AG09309 (cell line): ENCODE results near the gene MAN1A1.

ENCODE experiments used
- DNase-seq: peaks from one replicate; pipeline ENCODE4 v3.0.0-alpha.2; 2010; ENCODE audit warnings: low read depth
- H3K4me3 ChIP-seq: 2 replicates; pipeline ENCODE4 v1.5.1; 2011; ENCODE audit warnings: mild to moderate bottlenecking, low read depth, low read length, moderate library complexity; ENCODE audit not compliant: control insufficient read depth
- TF ChIP-seq, protein P1 (sequence below): IDR thresholded peaks from 2 replicates; pipeline ENCODE4 v1.5.1; 2011; ENCODE audit warnings: mild to moderate bottlenecking, low read depth, low read length, inconsistent platforms; ENCODE audit not compliant: insufficient read depth, control insufficient read depth; ENCODE audit errors: missing control alignments

The MAN1A1 gene

GRCh38 chr6:119247504-119247903, 102.1 kb downstream of the MAN1A1 start:
- TF ChIP-seq, protein P1, sequence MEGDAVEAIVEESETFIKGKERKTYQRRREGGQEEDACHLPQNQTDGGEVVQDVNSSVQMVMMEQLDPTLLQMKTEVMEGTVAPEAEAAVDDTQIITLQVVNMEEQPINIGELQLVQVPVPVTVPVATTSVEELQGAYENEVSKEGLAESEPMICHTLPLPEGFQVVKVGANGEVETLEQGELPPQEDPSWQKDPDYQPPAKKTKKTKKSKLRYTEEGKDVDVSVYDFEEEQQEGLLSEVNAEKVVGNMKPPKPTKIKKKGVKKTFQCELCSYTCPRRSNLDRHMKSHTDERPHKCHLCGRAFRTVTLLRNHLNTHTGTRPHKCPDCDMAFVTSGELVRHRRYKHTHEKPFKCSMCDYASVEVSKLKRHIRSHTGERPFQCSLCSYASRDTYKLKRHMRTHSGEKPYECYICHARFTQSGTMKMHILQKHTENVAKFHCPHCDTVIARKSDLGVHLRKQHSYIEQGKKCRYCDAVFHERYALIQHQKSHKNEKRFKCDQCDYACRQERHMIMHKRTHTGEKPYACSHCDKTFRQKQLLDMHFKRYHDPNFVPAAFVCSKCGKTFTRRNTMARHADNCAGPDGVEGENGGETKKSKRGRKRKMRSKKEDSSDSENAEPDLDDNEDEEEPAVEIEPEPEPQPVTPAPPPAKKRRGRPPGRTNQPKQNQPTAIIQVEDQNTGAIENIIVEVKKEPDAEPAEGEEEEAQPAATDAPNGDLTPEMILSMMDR, result no peak
- DNase-seq, result no peak
- H3K4me3 ChIP-seq, result no peak overlapping the region

GRCh38 chr6:119243657-119244056, 105.9 kb downstream of the MAN1A1 start:
- TF ChIP-seq, protein P1, result no peak

GRCh38 chr6:119243037-119243436, 106.5 kb downstream of the MAN1A1 start:
- TF ChIP-seq, protein P1, result no peak
- no peak for DNase-seq
- H3K4me3 ChIP-seq, result no peak overlapping the region

More at GRCh38 chr6:119243657-119244056, 105.9 kb downstream of the MAN1A1 start:
- DNase-seq, result no peak
- no peak overlapping the region for H3K4me3 ChIP-seq

- TF ChIP-seq, protein P1, result no peak
- no peak overlapping the region for H3K4me3 ChIP-seq
- no peak for DNase-seq
These were observed 107.8 kb downstream of the MAN1A1 start for GRCh38 chr6:119241540-119242309.

- H3K4me3 ChIP-seq, result no peak overlapping the region
- peak; percentile 2 for DNase-seq
- TF ChIP-seq, protein P1, result no peak
These were observed 108.5 kb downstream of the MAN1A1 start for GRCh38 chr6:119241111-119241465.

DNA sequence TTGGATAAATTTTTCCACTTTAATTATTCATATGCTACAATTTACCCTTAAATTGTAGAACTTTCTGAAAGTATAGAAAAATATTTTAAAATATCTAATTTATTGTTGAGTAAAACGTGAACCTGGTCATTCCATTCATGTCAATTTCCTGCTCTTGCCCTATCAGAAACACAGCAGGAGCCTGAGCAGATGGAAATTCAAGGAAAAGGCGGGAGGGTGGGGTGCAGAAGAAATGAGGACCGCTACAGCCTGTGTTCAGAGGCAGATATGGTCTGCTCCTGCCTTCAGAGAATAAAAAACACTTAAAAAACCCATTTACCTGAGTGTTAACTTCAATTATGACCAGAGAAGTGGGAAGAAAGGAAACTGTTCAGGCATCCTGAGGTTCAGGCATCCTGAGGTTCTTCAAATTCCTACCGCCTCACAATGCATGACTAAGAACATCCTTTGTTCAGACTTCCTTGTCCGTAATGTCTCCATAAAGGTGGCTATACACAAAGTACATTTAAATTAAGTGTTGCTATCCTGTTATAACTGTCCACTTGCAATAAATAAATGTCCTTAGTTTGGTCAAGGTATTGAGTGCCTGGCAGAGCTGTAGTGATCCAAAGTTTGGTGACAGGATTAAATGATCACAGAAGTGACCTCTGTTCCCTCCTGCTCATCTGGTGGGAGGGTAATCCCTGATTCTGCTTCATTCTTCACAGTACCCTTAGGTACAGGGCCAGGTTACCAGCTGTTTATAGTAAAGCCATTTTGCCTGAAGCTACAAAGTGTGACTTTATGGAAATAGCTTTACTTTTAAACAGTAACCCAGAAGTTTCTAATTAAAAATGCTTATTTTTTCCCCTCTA, 109.1 kb downstream of the MAN1A1 start:
- no peak for DNase-seq
- TF ChIP-seq, protein P1, result no peak

More for the DNA sequence above, 109.1 kb downstream of the MAN1A1 start:
- H3K4me3 ChIP-seq, result no peak overlapping the region
